Fibroblast of lung (primary cell): ENCODE measurements around the gene SHISA5. TPM values are rescaled to one million over a fixed set of nuclear protein-coding genes. Genes with fewer than 3 reads are reported as not detected.

Experiments
- DNase-seq, 2 donors: peaks; one replicate each; pipeline versions ENCODE4 v3.0.0 to v3.0.0-alpha.2; 2010; ENCODE audit warnings: low read depth in 2 of 2
- H2AFZ ChIP-seq: 2 replicates; pipeline ENCODE4 v1.5.1; 2012; ENCODE audit warnings: low read length, control low read depth, inconsistent platforms
- H3K27ac ChIP-seq: 2 replicates; pipeline ENCODE4 v1.5.1; 2011; ENCODE audit warnings: low read length, control low read depth; ENCODE audit not compliant: insufficient read depth
- H3K27me3 ChIP-seq: 2 replicates; pipeline ENCODE4 v1.5.1; 2011; ENCODE audit warnings: mild to moderate bottlenecking, low read length; ENCODE audit not compliant: control insufficient read depth, insufficient read depth
- H3K36me3 ChIP-seq: 2 replicates; pipeline ENCODE4 v1.5.1; 2011; ENCODE audit warnings: low read length; ENCODE audit not compliant: control insufficient read depth, insufficient read depth
- H3K4me1 ChIP-seq: 2 replicates; pipeline ENCODE4 v1.5.1; 2011; ENCODE audit warnings: low read length; ENCODE audit not compliant: control insufficient read depth, insufficient read depth; ENCODE audit errors: extremely low read depth
- H3K4me2 ChIP-seq: 2 replicates; pipeline ENCODE4 v1.5.1; 2011; ENCODE audit warnings: low read length, control low read depth; ENCODE audit not compliant: insufficient read depth; ENCODE audit errors: extremely low read depth
- H3K4me3 ChIP-seq, 4 experiments: fragments of 200-600 bp in 1 of 4; sonication (generic) in 1 of 4; replicated peaks in 1 of 4; 2 replicates each; pipeline ENCODE4 v1.5.1; 2011 to 2016; ENCODE audit warnings: low read length in 4 of 4, low read depth in 3 of 4, mild to moderate bottlenecking in 3 of 4, control low read depth in 2 of 4, inconsistent platforms in 1 of 4, mixed read lengths in 1 of 4; ENCODE audit not compliant: insufficient read depth in 1 of 4; ENCODE audit errors: control extremely low read depth in 1 of 4
- H3K79me2 ChIP-seq: 2 replicates; pipeline ENCODE4 v1.5.1; 2012; ENCODE audit warnings: mild to moderate bottlenecking, low read length, inconsistent platforms; ENCODE audit not compliant: control insufficient read depth, insufficient read depth
- H3K9ac ChIP-seq: 2 replicates; pipeline ENCODE4 v1.5.1; 2011; ENCODE audit warnings: mild to moderate bottlenecking, low read length, control low read depth; ENCODE audit not compliant: insufficient read depth
- H3K9me3 ChIP-seq: 2 replicates; pipeline ENCODE4 v1.5.1; 2012; ENCODE audit warnings: low read depth, low read length; ENCODE audit not compliant: control insufficient read depth, insufficient read depth
- H4K20me1 ChIP-seq: 2 replicates; pipeline ENCODE4 v1.5.1; 2011; ENCODE audit warnings: low read length; ENCODE audit not compliant: control insufficient read depth, insufficient read depth; ENCODE audit errors: extremely low read depth
- CTCF ChIP-seq, 2 donors: IDR thresholded peaks in 1 of 2; conservative IDR thresholded peaks in 1 of 2; 1 replicate in 1 of 2; 2 replicates in 1 of 2; pipeline ENCODE4 v1.5.1; 2011 to 2012; ENCODE audit warnings: low read length in 2 of 2, control low read depth in 1 of 2, inconsistent platforms in 1 of 2, low read depth in 1 of 2, mild to moderate bottlenecking in 1 of 2
- EZH2 ChIP-seq: IDR thresholded peaks from 2 replicates; pipeline ENCODE4 v1.5.1; 2012; ENCODE audit warnings: low read length, control low read depth, mild to moderate bottlenecking; ENCODE audit errors: missing control alignments
- polyA plus RNA-seq, 2 donors: library from polyadenylated mRNA; depleted of rRNA in 1 of 2; stranded (reverse) in 1 of 2; unstranded in 1 of 2; fragments of >200 nt; gene quantifications; 2 replicates each; pipeline ENCODE4 v1.2.1, GENCODE V29; 2011 to 2012; ENCODE audit warnings: missing spikeins in 1 of 2
- total RNA-seq: library from RNA; depleted of rRNA; stranded (reverse); fragments of >200 nt; gene quantifications from 2 replicates; pipeline ENCODE4 v1.2.1, GENCODE V29; 2014

Gene SHISA5
- total and polyA plus RNA-seq, 2 donors (not counting 1 experiment from before 2014, with no cell fraction given): 136 to 139 TPM

GRCh38 chr3:48536116-48536515 lies 32.1 kb upstream of the SHISA5 start:
- no peaks in the 10 kb centered on the region for H3K27me3 ChIP-seq
- H3K79me2 ChIP-seq: no peaks in the 10 kb centered on the region
- no peak for DNase-seq

GRCh38 chr3:48535578-48535977 lies 31.6 kb upstream of the SHISA5 start:
- no peaks in the 10 kb centered on the region for H3K9me3 ChIP-seq
- no peaks in the 10 kb centered on the region for H3K4me1 ChIP-seq
- peaks cover 4% of the 10 kb centered on the region for H3K36me3 ChIP-seq
- H3K9ac ChIP-seq: no peak overlapping the region
- H3K27me3 ChIP-seq: no peaks in the 10 kb centered on the region
- H3K27ac ChIP-seq: no peak overlapping the region
- no peak overlapping the region for H3K4me3 ChIP-seq
- H4K20me1 ChIP-seq: no peaks in the 10 kb centered on the region
- no peak for TF ChIP-seq EZH2
- TF ChIP-seq CTCF (conservative IDR thresholded peaks at IDR 0.05 in 1 of 2, IDR thresholded peaks at IDR 0.05 in 1 of 2; ENCODE audit: low read depth in 1 of 2, low read length in 2 of 2): no peak
- no peaks in the 10 kb centered on the region for H3K79me2 ChIP-seq
- no peak for DNase-seq
- no peak overlapping the region for H2AFZ ChIP-seq
- no peak overlapping the region for H3K4me2 ChIP-seq

More at GRCh38 chr3:48536116-48536515, 32.1 kb upstream of the SHISA5 start:
- Histone ChIP-seq H4K20me1 (no peaks in the 10 kb centered on the region), H3K4me2 (no peak overlapping the region), H2AFZ (no peak overlapping the region), H3K9ac (no peak overlapping the region), H3K36me3 (peaks cover 4% of the 10 kb centered on the region), H3K4me1 (no peaks in the 10 kb centered on the region), H3K4me3 (no peak overlapping the region), H3K9me3 (no peaks in the 10 kb centered on the region), H3K27ac (no peak overlapping the region)
- TF ChIP-seq EZH2 (no peak), CTCF (conservative IDR thresholded peaks at IDR 0.05 in 1 of 2, IDR thresholded peaks at IDR 0.05 in 1 of 2; ENCODE audit: low read depth in 1 of 2, low read length in 2 of 2) (no peak)

DNA sequence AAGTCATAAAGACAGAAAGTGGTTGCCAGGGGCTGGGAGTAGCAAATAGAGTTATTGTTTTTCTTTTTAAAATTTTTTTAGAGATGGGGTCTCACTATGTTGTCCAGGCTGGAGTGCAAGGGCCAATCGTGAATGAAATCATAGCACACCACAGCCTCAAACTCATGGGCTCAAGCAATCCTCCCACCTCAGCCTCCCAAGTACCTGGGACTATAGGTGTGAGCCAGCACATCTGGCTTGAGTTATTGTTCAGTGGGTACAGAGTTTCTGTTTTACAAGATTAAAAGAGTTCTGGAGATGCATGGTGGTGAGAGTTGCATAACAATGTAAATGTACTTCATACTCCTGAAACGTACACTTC lies 29.0 kb upstream of the SHISA5 start:
- Histone ChIP-seq H3K36me3 (peaks cover 4% of the 10 kb centered on the region), H3K9ac (no peak overlapping the region), H3K27ac (no peak overlapping the region), H2AFZ (no peak overlapping the region), H4K20me1 (no peaks in the 10 kb centered on the region), H3K27me3 (no peaks in the 10 kb centered on the region), H3K9me3 (no peaks in the 10 kb centered on the region), H3K4me3 (no peak overlapping the region), H3K4me1 (no peaks in the 10 kb centered on the region), H3K4me2 (no peak overlapping the region), H3K79me2 (no peaks in the 10 kb centered on the region)
- DNase-seq: no peak
- TF ChIP-seq EZH2 (no peak), CTCF (conservative IDR thresholded peaks at IDR 0.05 in 1 of 2, IDR thresholded peaks at IDR 0.05 in 1 of 2; ENCODE audit: low read depth in 1 of 2, low read length in 2 of 2) (no peak)
